GM12878 (cell line): Measurements from ENCODE around the gene FAM120B. TPM values are rescaled to one million over a fixed set of nuclear protein-coding genes. Genes with fewer than 3 reads are reported as not detected.

Source experiments
- ATAC-seq: fragments of 200-7000 bp; cut with Tn5 transposase; 3 replicates; pipeline ENCODE4 v1.9.1; 2020; ENCODE audit warnings: mild to moderate bottlenecking, moderate library complexity
- BruUV-seq: library from RNA; stranded (reverse); fragments of 400-500 nt; replicated peaks from 2 replicates; lab custom pipeline; 2021; lab: Mats Ljungman, UMichigan
- CTCF ChIA-PET: fragments of 300-600 bp; sonication (Branson Sonifier 250); formaldehyde crosslinking; extraction: SDS; loops from one replicate; lab custom pipeline; 2021; ENCODE audit warnings: inconsistent platforms; lab: Yijun Ruan, JAX
- POLR2A ChIA-PET: fragments of 350-600 bp; formaldehyde crosslinking; extraction: SDS; loops from one replicate; lab custom pipeline; 2021; ENCODE audit warnings: inconsistent platforms; lab: Charles Lee
- RAD21 ChIA-PET: fragments of 300-600 bp; sonication (Branson Sonifier 250); formaldehyde crosslinking; loops from one replicate; lab custom pipeline; 2023; ENCODE audit warnings: antibody characterized with exemption; ENCODE audit not compliant: unreplicated experiment; lab: Charles Lee
- SMC1A ChIA-PET: fragments of 300-600 bp; sonication (Branson Sonifier 250); formaldehyde crosslinking; loops from one replicate; lab custom pipeline; 2023; ENCODE audit not compliant: unreplicated experiment, uncharacterized antibody; lab: Charles Lee
- DNase-seq: peaks from one replicate; pipeline ENCODE4 v3.0.0-alpha.2; 2011; ENCODE audit warnings: low read depth, low spot score
- FAIRE-seq: peaks from 3 replicates; lab custom pipeline; 2011; peaks lifted over from hg19 to GRCh38; lab: Jason Lieb, UNC
- H2AFZ ChIP-seq: 2 replicates; pipeline ENCODE4 v1.6.0; 2011; ENCODE audit warnings: low read depth, low read length, control low read depth; ENCODE audit not compliant: control insufficient read depth
- H3K27ac ChIP-seq: 2 replicates; pipeline ENCODE4 v1.5.1; 2011; ENCODE audit warnings: control low read depth; ENCODE audit not compliant: control insufficient read depth, insufficient read depth
- H3K27me3 ChIP-seq, 2 experiments: replicated peaks in 1 of 2; 2 replicates each; pipeline versions ENCODE4 v1.6.0 to v1.6.1; 2011; ENCODE audit warnings: low read length in 1 of 2; ENCODE audit not compliant: control insufficient read depth in 2 of 2, insufficient read depth in 2 of 2
- H3K36me3 ChIP-seq, 2 experiments: 2 replicates each; pipeline ENCODE4 v1.5.1; 2011; ENCODE audit warnings: low read length in 1 of 2; ENCODE audit not compliant: control insufficient read depth in 2 of 2, insufficient read depth in 2 of 2
- H3K4me1 ChIP-seq: 2 replicates; pipeline ENCODE4 v1.6.1; 2011; ENCODE audit warnings: mild to moderate bottlenecking, low read length, moderate library complexity, mixed read lengths; ENCODE audit not compliant: control insufficient read depth, insufficient read depth
- H3K4me2 ChIP-seq: 2 replicates; pipeline ENCODE4 v1.6.0; 2011; ENCODE audit warnings: control low read depth; ENCODE audit not compliant: control insufficient read depth, insufficient read depth
- H3K4me3 ChIP-seq: fragments of 200-600 bp; sonication (generic); 2 replicates; pipeline ENCODE4 v1.5.1; 2016
- H3K79me2 ChIP-seq: 2 replicates; pipeline ENCODE4 v1.6.0; 2011; ENCODE audit warnings: low read length; ENCODE audit not compliant: control insufficient read depth, insufficient read depth
- H3K9ac ChIP-seq: 2 replicates; pipeline ENCODE4 v1.8.0; 2011; ENCODE audit warnings: low read length, control low read depth, mixed read lengths; ENCODE audit not compliant: control insufficient read depth, insufficient read depth
- H3K9me3 ChIP-seq: replicated peaks from 3 replicates; pipeline ENCODE4 v1.5.1; 2011; ENCODE audit warnings: mild to moderate bottlenecking, low read length; ENCODE audit not compliant: control insufficient read depth, insufficient read depth
- H4K20me1 ChIP-seq: 2 replicates; pipeline ENCODE4 v1.6.0; 2011; ENCODE audit not compliant: control insufficient read depth, insufficient read depth
- ASH2L ChIP-seq: fragments of 300-600, 200-600 bp; sonication (generic); IDR thresholded peaks from 2 replicates; pipeline ENCODE4 v1.6.1; 2017; ENCODE audit warnings: low read depth, mild to moderate bottlenecking, borderline replicate concordance
- CUX1 ChIP-seq: IDR thresholded peaks from 2 replicates; pipeline ENCODE4 v1.6.1; 2012; ENCODE audit warnings: improper control_type of control experiment, low read depth, low read length; ENCODE audit not compliant: insufficient replicate concordance
- EP300 ChIP-seq, 2 experiments: fragments of 150-350 bp in 1 of 2; IDR thresholded peaks; 2 replicates each; pipeline ENCODE4 v1.6.1; 2011 to 2012; ENCODE audit warnings: low read depth in 2 of 2, low read length in 2 of 2, borderline replicate concordance in 1 of 2, improper control_type of control experiment in 1 of 2, inconsistent platforms in 1 of 2; ENCODE audit not compliant: control insufficient read depth in 1 of 2
- IKZF2 ChIP-seq, 2 experiments: fragments of 450-650 bp; IDR thresholded peaks; 2 replicates each; pipeline ENCODE4 v1.6.1; 2017; ENCODE audit warnings: mild to moderate bottlenecking in 2 of 2, moderate library complexity in 2 of 2
- MEF2B ChIP-seq: fragments of 450-650 bp; IDR thresholded peaks from 2 replicates; pipeline ENCODE4 v1.6.1; 2018; ENCODE audit warnings: mild to moderate bottlenecking, moderate library complexity; ENCODE audit not compliant: partially characterized antibody, poor library complexity, severe bottlenecking
- POLR2AphosphoS2 ChIP-seq: IDR thresholded peaks from 2 replicates; pipeline ENCODE4 v1.6.1; 2011; ENCODE audit warnings: low read depth, mild to moderate bottlenecking, low read length, improper control_type of control experiment, moderate library complexity
- SMAD1 ChIP-seq: fragments of 450-650 bp; IDR thresholded peaks from 2 replicates; pipeline ENCODE4 v1.6.1; 2018; ENCODE audit warnings: mild to moderate bottlenecking, low read depth; ENCODE audit not compliant: partially characterized antibody
- YBX1 ChIP-seq: fragments of 450-650 bp; IDR thresholded peaks from 2 replicates; pipeline ENCODE4 v1.6.1; 2016; ENCODE audit warnings: antibody characterized with exemption
- WGBS: methylation state at CpG from one replicate; pipeline ENCODE4 v1.1.6; 2016; ENCODE audit warnings: low lambda C conversion rate; ENCODE audit not compliant: insufficient replicate concordance, insufficient coverage; ENCODE audit errors: missing lambda C conversion rate; 5-methylcytosine and 5-hydroxymethylcytosine counted together
- in situ Hi-C: fragments of 300-500 bp; cut with MboI; formaldehyde crosslinking; loops from 9 replicates; pipeline ENCODE4 v1.14.3; 2018; ENCODE audit warnings: mixed read lengths
- intact Hi-C: fragments of 100-400 bp; cut with micrococcal nuclease; formaldehyde crosslinking; loops from one replicate; pipeline ENCODE4 v1.14.2; 2022; ENCODE audit not compliant: unreplicated experiment
- polyA plus RNA-seq, 11 experiments: library from polyadenylated mRNA; depleted of rRNA in 4 of 11; unstranded in 6 of 11; stranded (reverse) in 5 of 11; fragments of >200 nt; fragmentation: Nextera tagmentation in 4 of 11; fragmentation: Illumina TruSeq in 1 of 11; extraction: Ambion mirVana in 4 of 11; extraction: Trizol in 1 of 11; gene quantifications; 1 replicate in 1 of 11; 2 replicates in 10 of 11; pipeline versions ENCODE4 v1.2.1 to v1.2.3, GENCODE V29; 2011 to 2016; ENCODE audit warnings: inconsistent platforms in 2 of 11, missing spikeins in 2 of 11, low read depth in 1 of 11
- total RNA-seq, 4 experiments: library from RNA; depleted of rRNA in 3 of 4; stranded (reverse); fragments of >200 nt in 3 of 4; fragmentation: Illumina TruSeq in 1 of 4; extraction: Trizol in 1 of 4; gene quantifications; 2 replicates each; pipeline versions ENCODE4 v1.2.1 to v1.2.3, GENCODE V29; 2013 to 2021
- TF ChIP-seq, protein P1 (sequence below): IDR thresholded peaks from 2 replicates; pipeline ENCODE4 v1.6.1; 2011; ENCODE audit warnings: low read depth, low read length, improper control_type of control experiment, borderline replicate concordance
- TF ChIP-seq, protein P2 (sequence below): fragments of 450-650 bp; IDR thresholded peaks from 2 replicates; pipeline ENCODE4 v1.6.1; 2017; ENCODE audit warnings: mild to moderate bottlenecking, moderate library complexity

FAM120B gene
- total and polyA plus RNA-seq, 10 of the 15 experiments (the other 5 are each of a cell fraction or from before 2014, with no cell fraction given): 3.3 to 21.6 (median 15.3) TPM

- TF ChIP-seq EP300 (IDR thresholded peaks at IDR 0.05; ENCODE audit: borderline replicate concordance in 1 of 2, control insufficient read depth in 1 of 2, low read depth in 2 of 2, low read length in 2 of 2): no peak
Observed at GRCh38 chr6:170368544-170368943, 62.0 kb downstream of the FAM120B start (continued).

- in situ Hi-C loops (no loop called here), intact Hi-C loops (no loop called here)
- H3K9me3 ChIP-seq: no peaks in the 10 kb centered on the region
- no peaks in the 10 kb centered on the region for H3K27me3 ChIP-seq
- no peak overlapping the region for H2AFZ ChIP-seq
- no peaks in the 10 kb centered on the region for H3K4me1 ChIP-seq
- ChIA-PET SMC1A (no interaction called here), CTCF (interaction anchor here (0.7 kb wide), 1 partner anchor 15 kb away, joined by 3 read pairs; no protein-coding TSS in a partner anchor), POLR2A (no interaction called here), RAD21 (no interaction called here)
- no peaks in the 10 kb centered on the region for H4K20me1 ChIP-seq
- DNase-seq (no peak), FAIRE-seq (no peak), ATAC-seq (no peak)
- no TSS peak for BruUV-seq
- H3K9ac ChIP-seq: no peak overlapping the region
- H3K36me3 ChIP-seq: peaks cover 2 to 8% of the 10 kb centered on the region in 2 experiments; a peak in 3 of 4 replicates
- no peak overlapping the region for H3K4me3 ChIP-seq
- no peak overlapping the region for H3K27ac ChIP-seq
- H3K4me2 ChIP-seq: no peak overlapping the region
- no peaks in the 10 kb centered on the region for H3K79me2 ChIP-seq
- 100% methylated on average over 5 of the region's 5 CpGs for WGBS
- TF ChIP-seq, protein P1, sequence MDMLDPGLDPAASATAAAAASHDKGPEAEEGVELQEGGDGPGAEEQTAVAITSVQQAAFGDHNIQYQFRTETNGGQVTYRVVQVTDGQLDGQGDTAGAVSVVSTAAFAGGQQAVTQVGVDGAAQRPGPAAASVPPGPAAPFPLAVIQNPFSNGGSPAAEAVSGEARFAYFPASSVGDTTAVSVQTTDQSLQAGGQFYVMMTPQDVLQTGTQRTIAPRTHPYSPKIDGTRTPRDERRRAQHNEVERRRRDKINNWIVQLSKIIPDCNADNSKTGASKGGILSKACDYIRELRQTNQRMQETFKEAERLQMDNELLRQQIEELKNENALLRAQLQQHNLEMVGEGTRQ: no peak
- TF ChIP-seq YBX1 (no peak), SMAD1 (no peak), IKZF2 (IDR thresholded peaks at IDR 0.05) (no peak), CUX1 (no peak), MEF2B (no peak), POLR2AphosphoS2 (no peak), ASH2L (no peak)
- TF ChIP-seq, protein P2, sequence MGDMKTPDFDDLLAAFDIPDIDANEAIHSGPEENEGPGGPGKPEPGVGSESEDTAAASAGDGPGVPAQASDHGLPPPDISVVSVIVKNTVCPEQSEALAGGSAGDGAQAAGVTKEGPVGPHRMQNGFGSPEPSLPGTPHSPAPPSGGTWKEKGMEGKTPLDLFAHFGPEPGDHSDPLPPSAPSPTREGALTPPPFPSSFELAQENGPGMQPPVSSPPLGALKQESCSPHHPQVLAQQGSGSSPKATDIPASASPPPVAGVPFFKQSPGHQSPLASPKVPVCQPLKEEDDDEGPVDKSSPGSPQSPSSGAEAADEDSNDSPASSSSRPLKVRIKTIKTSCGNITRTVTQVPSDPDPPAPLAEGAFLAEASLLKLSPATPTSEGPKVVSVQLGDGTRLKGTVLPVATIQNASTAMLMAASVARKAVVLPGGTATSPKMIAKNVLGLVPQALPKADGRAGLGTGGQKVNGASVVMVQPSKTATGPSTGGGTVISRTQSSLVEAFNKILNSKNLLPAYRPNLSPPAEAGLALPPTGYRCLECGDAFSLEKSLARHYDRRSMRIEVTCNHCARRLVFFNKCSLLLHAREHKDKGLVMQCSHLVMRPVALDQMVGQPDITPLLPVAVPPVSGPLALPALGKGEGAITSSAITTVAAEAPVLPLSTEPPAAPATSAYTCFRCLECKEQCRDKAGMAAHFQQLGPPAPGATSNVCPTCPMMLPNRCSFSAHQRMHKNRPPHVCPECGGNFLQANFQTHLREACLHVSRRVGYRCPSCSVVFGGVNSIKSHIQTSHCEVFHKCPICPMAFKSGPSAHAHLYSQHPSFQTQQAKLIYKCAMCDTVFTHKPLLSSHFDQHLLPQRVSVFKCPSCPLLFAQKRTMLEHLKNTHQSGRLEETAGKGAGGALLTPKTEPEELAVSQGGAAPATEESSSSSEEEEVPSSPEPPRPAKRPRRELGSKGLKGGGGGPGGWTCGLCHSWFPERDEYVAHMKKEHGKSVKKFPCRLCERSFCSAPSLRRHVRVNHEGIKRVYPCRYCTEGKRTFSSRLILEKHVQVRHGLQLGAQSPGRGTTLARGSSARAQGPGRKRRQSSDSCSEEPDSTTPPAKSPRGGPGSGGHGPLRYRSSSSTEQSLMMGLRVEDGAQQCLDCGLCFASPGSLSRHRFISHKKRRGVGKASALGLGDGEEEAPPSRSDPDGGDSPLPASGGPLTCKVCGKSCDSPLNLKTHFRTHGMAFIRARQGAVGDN: no peak
Observed at GRCh38 chr6:170369403-170369802, 62.8 kb downstream of the FAM120B start.
